Dendritic cell treated with granulocyte-macrophage colony-stimulating factor and Interleukin-4, amounts not matched to agents 40 ng/mL and 50 ng/mL, for 4 days (primary cell): ENCODE data around the gene FSTL4.

Source experiments
- H3K27ac Mint-ChIP-seq: one replicate; pipeline ENCODE4 v1.8.0; 2022; ENCODE audit warnings: mild to moderate bottlenecking, mixed read lengths
- H3K27me3 Mint-ChIP-seq: one replicate; pipeline ENCODE4 v1.8.0; 2022; ENCODE audit warnings: mild to moderate bottlenecking, mixed read lengths
- H3K36me3 Mint-ChIP-seq: one replicate; pipeline ENCODE4 v1.8.0; 2022; ENCODE audit warnings: low read depth, mixed read lengths
- H3K4me1 Mint-ChIP-seq: one replicate; pipeline ENCODE4 v1.8.0; 2022; ENCODE audit warnings: low read depth, mixed read lengths
- H3K4me3 Mint-ChIP-seq: one replicate; pipeline ENCODE4 v1.8.0; 2022; ENCODE audit warnings: mild to moderate bottlenecking, moderate library complexity, mixed read lengths
- H3K9me3 Mint-ChIP-seq: one replicate; pipeline ENCODE4 v1.8.0; 2022; ENCODE audit warnings: mixed read lengths
- intact Hi-C: fragments of 100-400 bp; cut with micrococcal nuclease; formaldehyde crosslinking; loops from one replicate; pipeline ENCODE4 v1.15.0; 2022

FSTL4 gene

GRCh38 chr5:133364936-133365707 lies 247.2 kb downstream of the FSTL4 start:
- no peaks in the 10 kb centered on the region for H3K9me3 Mint-ChIP-seq
- intact Hi-C loops: no loop called here

GRCh38 chr5:133363807-133364587 lies 248.3 kb downstream of the FSTL4 start:
- Mint-ChIP-seq H3K4me3 (no peak overlapping the region), H3K4me1 (no peaks in the 10 kb centered on the region), H3K9me3 (no peaks in the 10 kb centered on the region), H3K36me3 (no peaks in the 10 kb centered on the region), H3K27me3 (peaks cover 4% of the 10 kb centered on the region), H3K27ac (no peak overlapping the region)
- intact Hi-C loops: no loop called here

More at GRCh38 chr5:133364936-133365707, 247.2 kb downstream of the FSTL4 start:
- no peak overlapping the region for H3K4me3 Mint-ChIP-seq
- H3K4me1 Mint-ChIP-seq: no peaks in the 10 kb centered on the region
- H3K27me3 Mint-ChIP-seq: peaks cover 4% of the 10 kb centered on the region
- no peak overlapping the region for H3K27ac Mint-ChIP-seq
- no peaks in the 10 kb centered on the region for H3K36me3 Mint-ChIP-seq

- H3K27me3 Mint-ChIP-seq: peaks cover 4% of the 10 kb centered on the region
- no peak overlapping the region for H3K27ac Mint-ChIP-seq
- H3K4me1 Mint-ChIP-seq: no peaks in the 10 kb centered on the region
- intact Hi-C loops: no loop called here
- H3K4me3 Mint-ChIP-seq: no peak overlapping the region
- no peaks in the 10 kb centered on the region for H3K36me3 Mint-ChIP-seq
- H3K9me3 Mint-ChIP-seq: no peaks in the 10 kb centered on the region
These were observed 249.9 kb downstream of the FSTL4 start for GRCh38 chr5:133362438-133362837.

- peaks cover 4% of the 10 kb centered on the region for H3K27me3 Mint-ChIP-seq
- H3K4me3 Mint-ChIP-seq: no peak overlapping the region
- no peaks in the 10 kb centered on the region for H3K9me3 Mint-ChIP-seq
- no peaks in the 10 kb centered on the region for H3K36me3 Mint-ChIP-seq
- no peak overlapping the region for H3K27ac Mint-ChIP-seq
- no peaks in the 10 kb centered on the region for H3K4me1 Mint-ChIP-seq
- intact Hi-C loops: no loop called here
These were observed 250.4 kb downstream of the FSTL4 start for GRCh38 chr5:133361922-133362321.

- H3K4me1 Mint-ChIP-seq: no peaks in the 10 kb centered on the region
- intact Hi-C loops: no loop called here
- H3K27me3 Mint-ChIP-seq: peaks cover 4% of the 10 kb centered on the region
- no peak overlapping the region for H3K27ac Mint-ChIP-seq
- no peaks in the 10 kb centered on the region for H3K36me3 Mint-ChIP-seq
- no peaks in the 10 kb centered on the region for H3K9me3 Mint-ChIP-seq
- H3K4me3 Mint-ChIP-seq: no peak overlapping the region
These were observed 251.5 kb downstream of the FSTL4 start for GRCh38 chr5:133360693-133361472.

GRCh38 chr5:133359861-133360260 lies 252.5 kb downstream of the FSTL4 start:
- Mint-ChIP-seq H3K27ac (no peak overlapping the region), H3K4me3 (no peak overlapping the region), H3K36me3 (no peaks in the 10 kb centered on the region), H3K4me1 (no peaks in the 10 kb centered on the region), H3K9me3 (no peaks in the 10 kb centered on the region), H3K27me3 (peaks cover 4% of the 10 kb centered on the region)
- intact Hi-C loops: no loop called here

GRCh38 chr5:133358271-133358670 lies 254.1 kb downstream of the FSTL4 start:
- Mint-ChIP-seq H3K27ac (no peak overlapping the region), H3K27me3 (peaks cover 2% of the 10 kb centered on the region), H3K4me3 (no peak overlapping the region), H3K36me3 (no peaks in the 10 kb centered on the region), H3K4me1 (no peaks in the 10 kb centered on the region), H3K9me3 (no peaks in the 10 kb centered on the region)
- intact Hi-C loops: no loop called here

- Mint-ChIP-seq H3K27ac (no peak overlapping the region), H3K36me3 (no peaks in the 10 kb centered on the region), H3K4me3 (no peak overlapping the region), H3K9me3 (no peaks in the 10 kb centered on the region), H3K27me3 (no peaks in the 10 kb centered on the region), H3K4me1 (no peaks in the 10 kb centered on the region)
- intact Hi-C loops: no loop called here
These were observed 254.6 kb downstream of the FSTL4 start for GRCh38 chr5:133357758-133358157.

- intact Hi-C loops: no loop called here
- Mint-ChIP-seq H3K9me3 (no peaks in the 10 kb centered on the region), H3K4me1 (no peaks in the 10 kb centered on the region), H3K27me3 (no peaks in the 10 kb centered on the region), H3K36me3 (no peaks in the 10 kb centered on the region), H3K4me3 (no peak overlapping the region), H3K27ac (no peak overlapping the region)
These were observed 255.3 kb downstream of the FSTL4 start for GRCh38 chr5:133356984-133357421.

- Mint-ChIP-seq H3K4me3 (no peak overlapping the region), H3K9me3 (no peaks in the 10 kb centered on the region), H3K27me3 (no peaks in the 10 kb centered on the region), H3K4me1 (no peaks in the 10 kb centered on the region), H3K36me3 (no peaks in the 10 kb centered on the region), H3K27ac (no peak overlapping the region)
- intact Hi-C loops: no loop called here
These were observed 255.9 kb downstream of the FSTL4 start for GRCh38 chr5:133356396-133356983.

- Mint-ChIP-seq H3K36me3 (no peaks in the 10 kb centered on the region), H3K27ac (no peak overlapping the region), H3K4me3 (no peak overlapping the region), H3K4me1 (no peaks in the 10 kb centered on the region), H3K27me3 (no peaks in the 10 kb centered on the region), H3K9me3 (no peaks in the 10 kb centered on the region)
- intact Hi-C loops: no loop called here
These were observed 257.8 kb downstream of the FSTL4 start for GRCh38 chr5:133354323-133355185.

GRCh38 chr5:133353741-133354140 lies 258.6 kb downstream of the FSTL4 start:
- Mint-ChIP-seq H3K4me3 (no peak overlapping the region), H3K9me3 (no peaks in the 10 kb centered on the region), H3K27ac (no peak overlapping the region), H3K27me3 (no peaks in the 10 kb centered on the region), H3K4me1 (no peaks in the 10 kb centered on the region), H3K36me3 (no peaks in the 10 kb centered on the region)
- intact Hi-C loops: no loop called here

GRCh38 chr5:133348406-133348805 lies 263.9 kb downstream of the FSTL4 start:
- no peak overlapping the region for H3K27ac Mint-ChIP-seq
- no peaks in the 10 kb centered on the region for H3K4me1 Mint-ChIP-seq
- no peaks in the 10 kb centered on the region for H3K27me3 Mint-ChIP-seq
- H3K4me3 Mint-ChIP-seq: no peak overlapping the region
- no peaks in the 10 kb centered on the region for H3K9me3 Mint-ChIP-seq
- no peaks in the 10 kb centered on the region for H3K36me3 Mint-ChIP-seq
- intact Hi-C loops: no loop called here
